LNCAP (cell line): Measurements from ENCODE around the gene PM20D1.

Source experiments
- TF ChIP-seq, protein P1 (sequence below): fragments of 450-650 bp; IDR thresholded peaks from 2 replicates; pipeline ENCODE4 v1.5.1; 2017; ENCODE audit warnings: mild to moderate bottlenecking

Gene PM20D1

DNA sequence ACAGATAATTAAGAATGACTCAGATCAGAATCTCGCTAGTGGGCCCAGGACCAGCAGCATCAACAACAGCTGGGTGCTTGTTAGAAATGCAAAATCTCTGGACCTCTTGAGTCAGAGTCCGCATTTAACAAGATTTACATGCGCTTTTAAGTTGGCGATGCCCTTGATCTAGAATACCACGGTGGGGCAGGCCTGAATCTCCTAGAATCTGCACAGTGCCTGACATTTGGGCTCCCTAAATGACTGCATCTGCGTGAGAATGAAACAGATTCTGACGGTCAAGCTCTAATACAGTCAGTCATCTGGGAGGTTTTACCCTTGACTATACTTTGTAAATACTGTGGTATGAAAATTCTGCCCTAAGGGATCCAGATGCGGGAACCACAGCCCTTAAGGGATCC is 57.5 kb downstream of the PM20D1 start:
- TF ChIP-seq, protein P1, sequence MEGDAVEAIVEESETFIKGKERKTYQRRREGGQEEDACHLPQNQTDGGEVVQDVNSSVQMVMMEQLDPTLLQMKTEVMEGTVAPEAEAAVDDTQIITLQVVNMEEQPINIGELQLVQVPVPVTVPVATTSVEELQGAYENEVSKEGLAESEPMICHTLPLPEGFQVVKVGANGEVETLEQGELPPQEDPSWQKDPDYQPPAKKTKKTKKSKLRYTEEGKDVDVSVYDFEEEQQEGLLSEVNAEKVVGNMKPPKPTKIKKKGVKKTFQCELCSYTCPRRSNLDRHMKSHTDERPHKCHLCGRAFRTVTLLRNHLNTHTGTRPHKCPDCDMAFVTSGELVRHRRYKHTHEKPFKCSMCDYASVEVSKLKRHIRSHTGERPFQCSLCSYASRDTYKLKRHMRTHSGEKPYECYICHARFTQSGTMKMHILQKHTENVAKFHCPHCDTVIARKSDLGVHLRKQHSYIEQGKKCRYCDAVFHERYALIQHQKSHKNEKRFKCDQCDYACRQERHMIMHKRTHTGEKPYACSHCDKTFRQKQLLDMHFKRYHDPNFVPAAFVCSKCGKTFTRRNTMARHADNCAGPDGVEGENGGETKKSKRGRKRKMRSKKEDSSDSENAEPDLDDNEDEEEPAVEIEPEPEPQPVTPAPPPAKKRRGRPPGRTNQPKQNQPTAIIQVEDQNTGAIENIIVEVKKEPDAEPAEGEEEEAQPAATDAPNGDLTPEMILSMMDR: no peak

DNA sequence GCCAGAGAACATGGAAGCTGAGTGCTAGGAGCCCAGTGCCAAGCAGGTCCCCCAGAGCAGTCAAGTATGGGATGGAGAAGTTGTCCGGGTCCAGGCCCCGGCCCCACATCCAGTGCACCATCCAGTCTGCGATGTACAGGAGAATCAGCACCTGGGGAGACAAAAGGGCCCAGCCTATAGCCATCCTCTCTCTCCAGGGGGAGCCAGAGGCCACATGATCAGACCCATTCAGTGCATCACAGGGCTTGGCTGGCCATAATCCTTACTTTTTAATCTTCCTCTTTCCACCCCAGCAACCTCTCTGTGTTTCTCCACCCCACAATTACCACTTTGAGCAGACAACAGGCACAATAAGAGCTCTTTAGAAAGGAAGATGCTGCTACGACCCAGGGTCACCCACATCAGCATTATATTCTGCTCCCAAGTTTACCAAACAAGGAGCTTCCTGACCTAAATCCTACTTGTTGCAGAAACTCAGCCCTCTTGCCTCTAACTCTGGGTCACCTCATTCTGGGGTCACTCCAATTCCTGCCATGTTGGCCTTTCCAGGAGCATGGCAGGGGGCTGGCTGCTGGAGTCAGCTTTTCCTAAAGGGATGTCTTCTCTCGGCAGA is 58.3 kb downstream of the PM20D1 start:
- TF ChIP-seq, protein P1: peak; percentile 93

DNA sequence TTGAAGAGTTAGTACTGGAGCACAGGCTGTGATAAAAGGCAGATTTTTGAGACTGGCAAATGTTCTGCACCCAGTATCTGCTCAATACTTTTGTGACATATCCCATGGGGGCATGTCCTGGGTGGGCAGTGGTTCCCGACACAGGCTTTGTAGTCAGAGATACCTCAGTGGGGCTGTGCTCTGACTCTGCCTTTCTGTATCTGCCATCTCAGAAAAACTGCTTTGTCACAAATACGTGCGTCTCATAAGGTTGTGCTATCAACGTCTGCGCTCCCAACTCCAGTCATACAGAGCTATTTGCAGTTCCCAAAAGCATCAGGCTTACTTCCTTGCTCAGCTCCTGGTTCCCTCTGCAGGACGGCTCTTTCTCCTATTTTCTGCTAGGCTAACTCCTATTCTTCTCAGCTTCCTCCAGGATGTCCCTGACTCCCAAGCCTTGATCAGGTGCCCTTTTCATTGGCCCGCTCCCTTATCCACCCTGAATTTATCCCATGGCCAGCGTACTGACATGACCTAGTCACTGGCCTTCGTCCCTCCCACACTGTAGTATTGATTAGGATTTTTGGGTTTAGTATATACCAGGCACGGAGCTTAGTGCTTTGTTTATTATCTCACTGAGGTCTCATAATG is 62.5 kb downstream of the PM20D1 start:
- TF ChIP-seq, protein P1: no peak

DNA sequence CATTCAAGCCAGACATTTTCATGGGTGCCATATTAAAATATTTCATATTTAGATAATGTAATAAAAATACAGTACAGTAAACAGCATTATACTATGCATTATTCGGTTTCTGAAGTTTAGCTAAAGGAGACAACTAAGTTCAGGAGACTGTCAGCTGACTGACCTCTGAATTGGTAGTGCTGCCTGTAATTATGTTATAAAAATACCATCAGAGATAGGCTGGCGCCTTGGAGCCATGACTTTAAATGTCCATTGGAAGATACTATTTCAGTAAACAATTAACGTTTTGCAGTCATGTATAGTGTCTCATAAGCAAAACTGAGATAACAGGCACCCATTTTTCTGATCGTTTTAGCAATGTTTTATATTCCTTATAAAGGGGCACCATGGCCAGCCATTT is 63.3 kb downstream of the PM20D1 start:
- TF ChIP-seq, protein P1: no peak

DNA sequence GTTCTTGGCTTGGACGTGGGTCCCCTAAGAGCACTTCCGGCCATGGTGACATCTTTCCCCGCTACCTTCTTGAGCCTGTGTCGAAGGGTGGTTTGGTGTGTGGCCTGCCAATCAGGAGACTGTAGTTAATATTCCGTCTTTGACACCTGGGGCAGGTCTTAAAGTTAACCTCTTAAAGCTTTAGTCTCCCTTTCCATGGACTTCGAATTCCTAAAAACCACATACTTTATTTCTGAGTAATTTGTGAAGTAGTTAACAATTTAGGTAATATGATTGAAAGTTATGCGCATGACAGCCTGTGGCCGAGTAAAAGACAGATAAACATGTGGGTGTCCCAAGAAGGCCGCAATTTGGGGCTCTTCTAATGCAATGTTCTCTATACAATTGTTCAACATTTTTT is 64.5 kb downstream of the PM20D1 start:
- TF ChIP-seq, protein P1: no peak

DNA sequence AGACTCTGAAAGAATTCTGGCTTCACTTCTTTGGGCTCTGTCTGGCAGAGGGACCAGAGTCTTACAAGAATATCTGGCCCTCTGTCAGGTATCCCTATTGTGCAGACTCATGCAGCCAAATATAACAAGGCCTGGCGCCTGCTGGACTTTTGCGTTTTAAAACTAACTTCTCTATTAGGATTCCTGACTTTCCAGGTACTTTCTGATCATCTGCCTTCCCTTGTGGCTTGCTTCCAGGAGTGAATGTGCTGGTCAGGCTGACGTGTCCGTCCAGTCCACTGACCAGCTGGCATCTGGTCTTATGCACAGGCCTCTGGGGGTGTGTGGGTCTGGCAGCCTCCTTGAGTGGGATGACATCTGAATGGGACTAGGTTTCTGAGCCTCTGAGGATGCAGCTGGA is 66.0 kb downstream of the PM20D1 start:
- TF ChIP-seq, protein P1: no peak

DNA sequence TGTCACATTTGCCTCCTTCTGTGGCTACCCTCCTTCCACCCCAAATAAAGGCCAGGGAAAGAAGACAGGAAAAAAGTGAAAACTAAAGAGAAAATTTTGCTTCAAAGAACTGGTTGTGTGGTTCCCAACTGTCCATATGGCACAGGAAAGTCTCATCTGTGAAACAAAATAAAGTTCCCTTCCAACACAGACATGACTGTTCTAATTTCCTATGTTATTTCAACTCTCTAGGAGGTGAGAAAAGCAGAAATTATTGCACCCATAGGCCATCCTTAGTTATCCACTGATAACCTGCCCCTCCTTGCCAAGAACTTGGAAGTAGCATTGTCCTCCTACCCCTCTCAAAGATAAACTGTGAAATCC is 66.5 kb downstream of the PM20D1 start:
- TF ChIP-seq, protein P1: no peak
